ENCODE measurements around the gene PREP. TPM values are rescaled to one million over a fixed set of nuclear protein-coding genes. Genes with fewer than 3 reads are reported as not detected.

PREP gene
- total and polyA plus RNA-seq, 2 of the 8 experiments (the other 6 are each of a cell fraction or from before 2014, with no cell fraction given): 26.8 to 70.0 TPM

DNA sequence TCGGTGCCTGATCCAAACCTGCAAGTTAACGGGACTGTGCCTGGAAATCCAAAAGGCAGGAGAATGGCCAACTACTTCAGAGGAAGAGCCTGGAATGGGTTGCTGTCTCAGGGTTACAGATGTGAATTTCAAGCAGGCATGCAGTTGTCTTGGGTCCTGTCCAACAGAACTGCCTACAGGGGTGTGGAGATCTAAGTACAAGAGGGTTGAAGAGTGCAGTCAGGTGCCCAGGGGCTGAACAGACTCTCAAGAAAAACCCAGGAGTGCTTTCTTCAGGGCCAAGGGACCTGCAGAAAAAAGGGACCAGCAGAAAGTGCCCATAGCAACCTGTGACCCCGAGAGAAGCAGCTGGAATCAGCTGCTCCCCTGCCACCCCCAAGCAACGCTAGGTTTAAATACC is 71.0 kb downstream of the PREP start:
- no peak overlapping the region for H2AFZ ChIP-seq (ENCODE audit: low read length)
- no peak overlapping the region for H3K9ac ChIP-seq (replicated peaks in 1 of 4; ENCODE audit: extremely low read depth in 1 of 4, low read depth in 3 of 4, low read length in 3 of 4)
- H3K4me2 ChIP-seq (ENCODE audit: insufficient read depth in 1 of 2, low read depth in 2 of 2, low read length in 2 of 2): no peak overlapping the region
- H2AK5ac ChIP-seq (ENCODE audit: low read depth, low read length): no peak overlapping the region
- no peaks in the 10 kb centered on the region for H3K79me1 ChIP-seq (ENCODE audit: low read depth, low read length)
- H2BK12ac ChIP-seq (ENCODE audit: low read depth, low read length): no peak overlapping the region
- no peak overlapping the region for H3K14ac ChIP-seq (ENCODE audit: insufficient read length)
- H3K23me2 ChIP-seq (ENCODE audit: low read depth, low read length): no peaks in the 10 kb centered on the region
- no peak overlapping the region for H3K18ac ChIP-seq (ENCODE audit: extremely low read depth, low read length)
- H2BK20ac ChIP-seq (ENCODE audit: low read length): no peak overlapping the region
- no peak for DNase-seq (ENCODE audit: low read depth in 1 of 2, low spot score in 2 of 2)
- H3K27me3 ChIP-seq (replicated peaks in 1 of 4; ENCODE audit: control insufficient read depth in 3 of 4, extremely low read depth in 1 of 4, insufficient read depth in 3 of 4, low read length in 3 of 4): no peaks in the 10 kb centered on the region
- FAIRE-seq: no peak
- CTCF ChIA-PET (ENCODE audit: partially characterized antibody): no interaction called here
- no peak overlapping the region for H3K4ac ChIP-seq (replicated peaks; ENCODE audit: insufficient read length, low read depth, low read length)
- POLR2A ChIA-PET (ENCODE audit: partially characterized antibody): no interaction called here
- H3K27ac ChIP-seq (ENCODE audit: low read depth, low read length): no peak overlapping the region
- H3K9me3 ChIP-seq (ENCODE audit: insufficient read depth in 2 of 2, low read depth in 1 of 2, low read length in 1 of 2): no peaks in the 10 kb centered on the region
- H3K36me3 ChIP-seq (ENCODE audit: control insufficient read depth in 2 of 4, insufficient read depth in 4 of 4, low read length in 3 of 4): peaks cover 2 to 17% (median 6%) of the 10 kb centered on the region in 4 experiments; a peak in 4 of 8 replicates
- H4K8ac ChIP-seq (ENCODE audit: extremely low read depth, insufficient read depth, low read length): no peak overlapping the region
- H3K4me3 ChIP-seq (ENCODE audit: extremely low read depth in 1 of 4, insufficient read depth in 2 of 4, low read depth in 3 of 4, low read length in 4 of 4): no peak overlapping the region
- no peak overlapping the region for H2BK120ac ChIP-seq (replicated peaks; ENCODE audit: low read depth, low read length)
- no peak overlapping the region for H3K56ac ChIP-seq (replicated peaks; ENCODE audit: insufficient read length, low read depth, low read length)
- H4K20me1 ChIP-seq (replicated peaks in 1 of 2; ENCODE audit: control insufficient read depth in 1 of 2, insufficient read depth in 2 of 2, low read length in 2 of 2): peaks cover 0 to 4% of the 10 kb centered on the region in 2 experiments
- no peaks in the 10 kb centered on the region for H3K4me1 ChIP-seq (replicated peaks in 1 of 4; ENCODE audit: control insufficient read depth in 3 of 4, insufficient read depth in 4 of 4, low read length in 3 of 4)
- H3K23ac ChIP-seq (ENCODE audit: insufficient read length): no peak overlapping the region
- H4K91ac ChIP-seq (replicated peaks; ENCODE audit: insufficient read length, low read length): no peak overlapping the region
- H4K5ac ChIP-seq (ENCODE audit: insufficient read length, low read depth, low read length): no peak overlapping the region
- H3K79me2 ChIP-seq (ENCODE audit: control insufficient read depth in 1 of 2, insufficient read depth in 2 of 2, low read length in 2 of 2): no peaks in the 10 kb centered on the region
- 91% methylated on average over 4 of the region's 4 CpGs; no CpG with 5 or more reads in 1 of the 2 experiments for WGBS, 2 experiments (ENCODE audit: extremely low coverage in 1 of 2, insufficient coverage in 1 of 2, insufficient read length in 1 of 2, insufficient replicate concordance in 2 of 2, low coverage in 1 of 2, low lambda C conversion rate in 2 of 2, missing lambda C conversion rate in 1 of 2)
- no peak overlapping the region for H2BK15ac ChIP-seq (ENCODE audit: low read length)
- H2BK5ac ChIP-seq (ENCODE audit: low read depth, low read length): no peak overlapping the region
- TF ChIP-seq RBBP5 (IDR thresholded peaks at IDR 0.05; ENCODE audit: borderline replicate concordance, low read depth, low read length) (no peak), NRF1 (IDR thresholded peaks at IDR 0.05; ENCODE audit: low read depth, low read length) (no peak), SRF (IDR thresholded peaks at IDR 0.05; ENCODE audit: low read depth, low read length) (no peak), HDAC2 (IDR thresholded peaks at IDR 0.05; ENCODE audit: borderline replicate concordance in 1 of 2, low read depth in 2 of 2, low read length in 2 of 2) (no peak), POU5F1 (IDR thresholded peaks at IDR 0.05; ENCODE audit: low read depth, low read length) (no peak), SP4 (IDR thresholded peaks at IDR 0.05; ENCODE audit: low read length) (no peak), GABPA (IDR thresholded peaks at IDR 0.05; ENCODE audit: borderline replicate concordance, insufficient read depth, low read length) (no peak), CTBP2 (IDR thresholded peaks at IDR 0.05; ENCODE audit: borderline replicate concordance, insufficient read depth, insufficient read length, low read length) (no peak)

Measured in H1 (cell line).